MM.1S (cell line): Measurements from ENCODE around the gene DHRS1.

ENCODE experiments used
- DNase-seq: peaks from one replicate; pipeline ENCODE4 v3.0.0-alpha.2; 2015
- H2AFZ ChIP-seq: fragments of 300-600 bp; sonication (generic); 2 replicates; pipeline ENCODE4 v1.6.0; 2016; ENCODE audit warnings: antibody characterized with exemption, low read length
- H3F3A ChIP-seq: fragments of 300-600 bp; sonication (generic); 2 replicates; pipeline ENCODE4 v1.6.1; 2016; ENCODE audit warnings: mild to moderate bottlenecking, antibody characterized with exemption, low read length, moderate library complexity, mixed read lengths; ENCODE audit not compliant: insufficient read depth
- H3K27ac ChIP-seq: fragments of 300-600 bp; sonication (generic); 2 replicates; pipeline ENCODE4 v1.5.1; 2016; ENCODE audit warnings: mild to moderate bottlenecking, low read length
- H3K27me3 ChIP-seq: fragments of 300-600 bp; sonication (generic); replicated peaks from 2 replicates; pipeline ENCODE4 v1.6.0; 2016; ENCODE audit warnings: low read length; ENCODE audit not compliant: insufficient read depth
- H3K36me3 ChIP-seq: fragments of 300-600 bp; sonication (generic); replicated peaks from 2 replicates; pipeline ENCODE4 v1.6.1; 2016; ENCODE audit warnings: mild to moderate bottlenecking, low read length, mixed read lengths; ENCODE audit not compliant: insufficient read depth
- H3K4me1 ChIP-seq: fragments of 300-600 bp; sonication (generic); 2 replicates; pipeline ENCODE4 v1.6.1; 2016; ENCODE audit warnings: low read length, mixed read lengths
- H3K4me2 ChIP-seq: fragments of 300-600 bp; sonication (generic); 2 replicates; pipeline ENCODE4 v1.6.0; 2016; ENCODE audit warnings: low read depth, low read length
- H3K4me3 ChIP-seq: fragments of 300-600 bp; sonication (generic); 2 replicates; pipeline ENCODE4 v1.5.1; 2016; ENCODE audit warnings: low read length, mixed read lengths
- H3K79me2 ChIP-seq: fragments of 300-600 bp; sonication (generic); 2 replicates; pipeline ENCODE4 v1.6.1; 2016; ENCODE audit warnings: mixed run types, low read length, mixed read lengths
- H3K9ac ChIP-seq: fragments of 300-600 bp; sonication (generic); 2 replicates; pipeline ENCODE4 v1.6.1; 2016; ENCODE audit warnings: low read length, mixed read lengths
- H3K9me2 ChIP-seq: fragments of 300-600 bp; sonication (generic); replicated peaks from 2 replicates; pipeline ENCODE4 v1.6.1; 2016; ENCODE audit warnings: mild to moderate bottlenecking, low read length, mixed read lengths; ENCODE audit not compliant: insufficient read depth
- H3K9me3 ChIP-seq: fragments of 300-600 bp; sonication (generic); replicated peaks from 2 replicates; pipeline ENCODE4 v1.6.1; 2016; ENCODE audit warnings: mild to moderate bottlenecking, low read length, mixed read lengths; ENCODE audit not compliant: insufficient read depth
- H4K20me1 ChIP-seq: fragments of 300-600 bp; sonication (generic); 2 replicates; pipeline ENCODE4 v1.6.1; 2016; ENCODE audit warnings: mild to moderate bottlenecking, low read length, moderate library complexity, mixed read lengths; ENCODE audit not compliant: insufficient read depth
- CTCF ChIP-seq: fragments of 300-600 bp; sonication (generic); IDR thresholded peaks from 2 replicates; pipeline ENCODE4 v1.5.1; 2016; ENCODE audit warnings: antibody characterized with exemption, low read length, mixed read lengths
- EZH2 ChIP-seq: fragments of 300-600 bp; sonication (generic); optimal IDR thresholded peaks from 2 replicates; pipeline ENCODE3; 2017; ENCODE audit warnings: low read depth, mild to moderate bottlenecking, antibody characterized with exemption, low read length, mixed read lengths
- EZH2phosphoT487 ChIP-seq: fragments of 300-600 bp; sonication (generic); IDR thresholded peaks from 2 replicates; pipeline ENCODE4 v1.6.1; 2018; ENCODE audit warnings: antibody characterized with exemption, low read length

DHRS1 gene

GRCh38 chr14:24281636-24282035, 17.9 kb downstream of the DHRS1 start:
- Histone ChIP-seq H3K4me2 (no peak overlapping the region), H3K27me3 (no peaks in the 10 kb centered on the region), H3K9ac (no peak overlapping the region), H3K36me3 (no peaks in the 10 kb centered on the region), H3K9me3 (no peaks in the 10 kb centered on the region), H3K9me2 (no peaks in the 10 kb centered on the region), H3K79me2 (no peaks in the 10 kb centered on the region), H3K4me1 (peaks cover 7% of the 10 kb centered on the region; the same call in 1 of the 2 replicates), H3K27ac (no peak overlapping the region), H3F3A (no peaks in the 10 kb centered on the region), H4K20me1 (no peaks in the 10 kb centered on the region), H2AFZ (no peak overlapping the region), H3K4me3 (no peak overlapping the region)
- no peak for TF ChIP-seq EZH2phosphoT487
- no peak for TF ChIP-seq EZH2
- no peak for TF ChIP-seq CTCF
- DNase-seq, result no peak

GRCh38 chr14:24280797-24281460, 18.7 kb downstream of the DHRS1 start:
- H3K9me3 ChIP-seq, result no peaks in the 10 kb centered on the region
- H3K4me1 ChIP-seq, result peaks cover 7% of the 10 kb centered on the region; the same call in 1 of the 2 replicates
- H4K20me1 ChIP-seq, result no peaks in the 10 kb centered on the region
- no peaks in the 10 kb centered on the region for H3F3A ChIP-seq
- H3K4me3 ChIP-seq, result no peak overlapping the region
- H3K36me3 ChIP-seq, result no peaks in the 10 kb centered on the region
- no peaks in the 10 kb centered on the region for H3K9me2 ChIP-seq
- no peaks in the 10 kb centered on the region for H3K27me3 ChIP-seq
- no peak overlapping the region for H3K4me2 ChIP-seq
- no peak for DNase-seq
- no peak overlapping the region for H2AFZ ChIP-seq
- no peak overlapping the region for H3K9ac ChIP-seq
- no peaks in the 10 kb centered on the region for H3K79me2 ChIP-seq
- H3K27ac ChIP-seq, result no peak overlapping the region
- TF ChIP-seq CTCF, result no peak
- TF ChIP-seq EZH2phosphoT487, result no peak
- TF ChIP-seq EZH2, result no peak

- no peak for DNase-seq
- no peaks in the 10 kb centered on the region for H4K20me1 ChIP-seq
- H3K36me3 ChIP-seq, result no peaks in the 10 kb centered on the region
- H2AFZ ChIP-seq, result 0 out of 2 replicates have a peak overlapping the region, but pooled peaks have one; percentile 27
- H3K9me2 ChIP-seq, result no peaks in the 10 kb centered on the region
- H3K4me2 ChIP-seq, result no peak overlapping the region
- H3K9ac ChIP-seq, result no peak overlapping the region
- TF ChIP-seq CTCF, result no peak; the same call in 1 of the 2 replicates
- no peak for TF ChIP-seq EZH2phosphoT487
- TF ChIP-seq EZH2, result no peak
- no peaks in the 10 kb centered on the region for H3K79me2 ChIP-seq
- H3K27me3 ChIP-seq, result no peaks in the 10 kb centered on the region
- H3K27ac ChIP-seq, result no peak overlapping the region
- peaks cover 7% of the 10 kb centered on the region; the same call in 1 of the 2 replicates for H3K4me1 ChIP-seq
- no peak overlapping the region for H3K4me3 ChIP-seq
- no peaks in the 10 kb centered on the region for H3F3A ChIP-seq
- no peaks in the 10 kb centered on the region for H3K9me3 ChIP-seq
These were observed 20.0 kb downstream of the DHRS1 start for GRCh38 chr14:24279301-24280186.
